ENCODE data around the gene SFXN2.

- TF ChIP-seq POLR2A (IDR thresholded peaks at IDR 0.05) (no peak), CTCF (IDR thresholded peaks at IDR 0.05) (no peak), EP300 (IDR thresholded peaks at IDR 0.05) (no peak)
Measured at GRCh38 chr10:102721954-102722353, 7.5 kb downstream of the SFXN2 start.
